Progenitor cell of endocrine pancreas (in vitro differentiated cells): ENCODE measurements around the gene DCLK3. TPM values are rescaled to one million over a fixed set of nuclear protein-coding genes. Genes with fewer than 3 reads are reported as not detected.

Source experiments
- DNase-seq: peaks from one replicate; pipeline ENCODE4 v3.0.0; 2021; ENCODE audit warnings: low spot score; ENCODE audit not compliant: unreplicated experiment
- H3K27ac Mint-ChIP-seq: 2 replicates; pipeline ENCODE4 v1.8.0; 2021; ENCODE audit warnings: mild to moderate bottlenecking, moderate library complexity, mixed read lengths
- H3K27me3 Mint-ChIP-seq: 2 replicates; pipeline ENCODE4 v1.8.0; 2021; ENCODE audit warnings: mixed read lengths
- H3K36me3 Mint-ChIP-seq: 2 replicates; pipeline ENCODE4 v1.8.0; 2022; ENCODE audit warnings: mixed read lengths; ENCODE audit not compliant: insufficient read depth
- H3K4me1 Mint-ChIP-seq: 2 replicates; pipeline ENCODE4 v1.8.0; 2021; ENCODE audit warnings: low read depth, mixed read lengths
- H3K4me3 Mint-ChIP-seq: 2 replicates; pipeline ENCODE4 v1.8.0; 2021; ENCODE audit warnings: low read depth, mild to moderate bottlenecking, moderate library complexity, mixed read lengths
- H3K9me3 Mint-ChIP-seq: 2 replicates; pipeline ENCODE4 v1.8.0; 2021; ENCODE audit warnings: low read depth, mixed read lengths
- total RNA-seq: library from RNA; stranded (reverse); gene quantifications from 2 replicates; pipeline ENCODE4 v1.2.1, GENCODE V29; 2021
- TF ChIP-seq, protein P1 (sequence below): fragments of 200-600 bp; sonication (generic); IDR thresholded peaks from one replicate; pipeline ENCODE4 v1.5.0; 2021; ENCODE audit warnings: antibody characterized with exemption, mild to moderate bottlenecking; ENCODE audit not compliant: unreplicated experiment

The DCLK3 gene
- total RNA-seq, 1 donor from 2014 or later: 0.12 TPM

DNA sequence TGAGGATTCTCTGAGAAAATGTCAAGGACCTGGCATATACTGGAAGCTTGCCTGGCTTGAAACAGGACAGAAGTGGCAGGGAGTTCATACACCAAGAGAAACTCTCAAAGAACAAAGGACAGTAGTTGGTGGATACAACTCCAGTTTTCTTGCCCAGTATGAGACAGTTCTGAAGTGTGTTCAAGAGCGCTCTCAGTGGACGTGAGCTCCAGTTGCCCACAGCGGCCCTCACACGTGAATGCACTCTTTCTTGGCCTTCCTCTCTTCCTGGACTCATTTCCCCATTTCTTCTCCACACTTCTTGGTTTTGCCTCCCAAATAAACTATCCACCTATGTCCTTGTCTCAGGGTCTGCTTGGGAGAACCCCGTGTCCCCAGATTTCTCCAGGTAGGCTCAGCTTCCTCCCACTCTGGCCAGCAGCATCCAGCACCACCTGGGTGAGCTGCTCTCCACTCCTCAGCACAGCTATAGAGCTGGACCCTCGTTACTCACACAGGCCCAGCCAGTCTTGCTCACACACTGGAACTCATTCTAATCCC, 54.5 kb downstream of the DCLK3 start:
- TF ChIP-seq, protein P1, sequence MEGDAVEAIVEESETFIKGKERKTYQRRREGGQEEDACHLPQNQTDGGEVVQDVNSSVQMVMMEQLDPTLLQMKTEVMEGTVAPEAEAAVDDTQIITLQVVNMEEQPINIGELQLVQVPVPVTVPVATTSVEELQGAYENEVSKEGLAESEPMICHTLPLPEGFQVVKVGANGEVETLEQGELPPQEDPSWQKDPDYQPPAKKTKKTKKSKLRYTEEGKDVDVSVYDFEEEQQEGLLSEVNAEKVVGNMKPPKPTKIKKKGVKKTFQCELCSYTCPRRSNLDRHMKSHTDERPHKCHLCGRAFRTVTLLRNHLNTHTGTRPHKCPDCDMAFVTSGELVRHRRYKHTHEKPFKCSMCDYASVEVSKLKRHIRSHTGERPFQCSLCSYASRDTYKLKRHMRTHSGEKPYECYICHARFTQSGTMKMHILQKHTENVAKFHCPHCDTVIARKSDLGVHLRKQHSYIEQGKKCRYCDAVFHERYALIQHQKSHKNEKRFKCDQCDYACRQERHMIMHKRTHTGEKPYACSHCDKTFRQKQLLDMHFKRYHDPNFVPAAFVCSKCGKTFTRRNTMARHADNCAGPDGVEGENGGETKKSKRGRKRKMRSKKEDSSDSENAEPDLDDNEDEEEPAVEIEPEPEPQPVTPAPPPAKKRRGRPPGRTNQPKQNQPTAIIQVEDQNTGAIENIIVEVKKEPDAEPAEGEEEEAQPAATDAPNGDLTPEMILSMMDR: no peak
- DNase-seq: no peak
- Mint-ChIP-seq H3K9me3 (no peaks in the 10 kb centered on the region), H3K4me3 (no peak overlapping the region), H3K27ac (no peak overlapping the region), H3K4me1 (no peaks in the 10 kb centered on the region), H3K27me3 (peaks cover 7% of the 10 kb centered on the region), H3K36me3 (no peaks in the 10 kb centered on the region)

DNA sequence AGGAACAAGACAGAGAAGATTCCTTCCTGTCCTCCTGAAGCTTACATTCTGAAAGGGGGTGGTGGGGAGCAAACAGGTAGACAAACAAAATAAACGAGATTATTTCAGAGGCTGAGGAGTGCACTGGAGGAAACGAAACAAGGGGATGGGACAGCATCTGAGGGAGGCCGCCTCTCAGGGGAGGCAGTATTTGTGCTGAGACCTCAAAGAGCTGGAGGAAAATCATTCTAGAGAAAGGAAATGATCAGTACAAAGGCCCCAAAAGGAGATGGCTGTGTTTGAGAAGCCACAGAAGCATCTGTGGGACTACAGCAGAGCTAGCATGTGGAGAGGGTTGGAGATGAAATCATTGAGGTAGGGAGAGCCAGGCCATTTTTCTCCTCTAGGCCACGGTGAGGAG, 55.1 kb downstream of the DCLK3 start:
- peaks cover 9% of the 10 kb centered on the region for H3K27me3 Mint-ChIP-seq
- no peaks in the 10 kb centered on the region for H3K36me3 Mint-ChIP-seq
- no peaks in the 10 kb centered on the region for H3K9me3 Mint-ChIP-seq
- H3K4me3 Mint-ChIP-seq: no peak overlapping the region
- no peak for DNase-seq
- H3K27ac Mint-ChIP-seq: no peak overlapping the region
- TF ChIP-seq, protein P1: no peak
- H3K4me1 Mint-ChIP-seq: no peaks in the 10 kb centered on the region

DNA sequence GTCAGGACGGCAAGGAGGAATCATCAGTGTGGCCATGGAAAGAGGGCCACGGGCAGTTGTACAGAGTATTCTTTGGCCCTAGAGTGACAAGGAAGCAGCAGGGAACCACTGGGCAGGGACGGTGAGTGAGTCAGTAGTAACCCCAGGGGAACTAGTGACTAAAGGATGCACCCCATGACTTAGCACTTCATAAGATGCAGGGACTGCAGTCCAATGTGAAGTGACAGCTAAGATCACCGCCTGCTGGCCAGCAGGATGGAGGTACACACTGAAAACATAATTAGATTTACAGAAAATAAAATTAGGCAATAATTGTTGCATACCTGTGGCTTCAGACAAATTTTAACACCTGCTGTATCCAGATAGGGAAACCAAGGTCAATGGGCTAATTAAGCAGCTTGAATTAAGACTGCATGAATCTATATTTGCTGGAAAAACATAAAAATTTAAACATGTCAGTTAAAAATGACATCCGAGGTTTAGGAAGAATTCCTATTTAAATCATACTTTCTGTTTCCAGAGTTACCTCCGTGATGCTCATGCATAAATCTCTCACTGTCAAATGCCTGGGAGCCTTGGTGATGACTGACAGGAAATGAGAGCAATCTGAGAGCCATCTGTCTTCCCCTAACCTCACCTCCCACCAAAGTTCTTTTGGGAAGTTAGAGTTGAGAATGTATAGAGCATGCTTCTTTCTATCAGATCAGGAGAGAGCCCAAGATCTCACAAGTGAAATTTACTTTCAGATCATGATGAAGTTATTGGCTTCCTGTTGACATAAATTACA, 56.5 kb downstream of the DCLK3 start:
- Mint-ChIP-seq H3K4me3 (no peak overlapping the region), H3K27ac (no peak overlapping the region), H3K27me3 (peaks cover 9% of the 10 kb centered on the region), H3K36me3 (no peaks in the 10 kb centered on the region), H3K9me3 (no peaks in the 10 kb centered on the region), H3K4me1 (no peaks in the 10 kb centered on the region)
- TF ChIP-seq, protein P1: peak; percentile 20
- DNase-seq: no peak

DNA sequence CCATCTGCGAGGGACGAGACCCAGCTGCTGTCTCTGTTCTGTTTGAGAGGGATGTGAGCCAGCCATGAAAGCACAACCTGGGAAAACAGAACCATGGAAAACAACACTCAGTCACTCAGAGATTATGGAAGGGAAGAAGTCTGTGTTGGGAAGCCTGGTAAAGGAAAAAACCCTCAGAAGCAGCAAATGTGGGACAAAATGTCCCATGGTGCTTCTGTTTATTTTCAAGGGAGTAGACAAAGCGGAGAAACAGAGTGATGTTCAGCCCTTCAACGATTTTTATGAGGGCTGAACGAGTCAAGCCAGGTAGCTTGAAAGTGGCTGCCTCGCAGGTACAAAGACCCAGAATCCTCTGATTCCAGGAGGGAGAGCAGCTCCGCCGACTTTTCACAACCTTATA, 59.3 kb downstream of the DCLK3 start:
- DNase-seq: no peak
- H3K9me3 Mint-ChIP-seq: no peaks in the 10 kb centered on the region
- no peaks in the 10 kb centered on the region for H3K36me3 Mint-ChIP-seq
- H3K4me3 Mint-ChIP-seq: no peak overlapping the region
- no peak overlapping the region for H3K27ac Mint-ChIP-seq
- peaks cover 9% of the 10 kb centered on the region for H3K27me3 Mint-ChIP-seq
- TF ChIP-seq, protein P1: no peak
- no peaks in the 10 kb centered on the region for H3K4me1 Mint-ChIP-seq

DNA sequence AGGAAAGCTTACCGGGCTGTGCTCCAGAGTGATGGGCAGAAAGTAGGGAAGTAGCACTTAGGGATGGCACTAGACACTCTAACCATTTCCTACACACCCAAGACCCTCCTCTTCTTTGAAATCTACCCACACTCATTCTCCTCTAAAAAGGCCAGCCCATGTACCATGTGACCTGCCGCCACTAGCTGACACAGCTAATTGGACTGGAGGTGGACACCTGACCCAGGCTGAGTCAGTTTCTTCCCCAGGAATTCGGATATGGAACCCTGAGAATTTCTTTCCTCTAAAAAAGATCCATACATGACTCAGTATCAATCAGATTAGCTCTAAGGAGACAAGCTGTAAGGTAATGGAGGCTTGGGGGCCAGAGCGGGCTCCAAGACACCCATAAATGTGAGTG, 60.1 kb downstream of the DCLK3 start:
- TF ChIP-seq, protein P1: no peak
- H3K27me3 Mint-ChIP-seq: peaks cover 9% of the 10 kb centered on the region
- H3K27ac Mint-ChIP-seq: no peak overlapping the region
- DNase-seq: no peak
- no peak overlapping the region for H3K4me3 Mint-ChIP-seq
- no peaks in the 10 kb centered on the region for H3K4me1 Mint-ChIP-seq
- H3K36me3 Mint-ChIP-seq: no peaks in the 10 kb centered on the region
- H3K9me3 Mint-ChIP-seq: no peaks in the 10 kb centered on the region
